Ectodermal cell (in vitro differentiated cells): ENCODE data around the gene HSD17B3.

Source experiments
- H3K27ac ChIP-seq: 2 replicates; pipeline ENCODE4 v1.7.0; 2013; ENCODE audit warnings: mild to moderate bottlenecking, low read depth, low read length; ENCODE audit not compliant: insufficient read depth, poor library complexity, severe bottlenecking
- H3K27me3 ChIP-seq: 2 replicates; pipeline ENCODE4 v1.7.0; 2013; ENCODE audit warnings: mild to moderate bottlenecking, low read length; ENCODE audit not compliant: insufficient read depth, control insufficient read depth, poor library complexity, severe bottlenecking
- H3K36me3 ChIP-seq: one replicate; pipeline ENCODE4 v1.7.0; 2013; ENCODE audit warnings: low read length; ENCODE audit not compliant: control insufficient read depth, insufficient read depth
- H3K4me1 ChIP-seq: one replicate; pipeline ENCODE4 v1.7.0; 2013; ENCODE audit warnings: low read length; ENCODE audit not compliant: control insufficient read depth, insufficient read depth
- H3K4me3 ChIP-seq: 2 replicates; pipeline ENCODE4 v1.7.0; 2013; ENCODE audit warnings: low read depth, low read length, control low read depth; ENCODE audit not compliant: insufficient read depth
- H3K9me3 ChIP-seq: 2 replicates; pipeline ENCODE4 v1.7.0; 2013; ENCODE audit warnings: mild to moderate bottlenecking, low read length, moderate library complexity; ENCODE audit not compliant: control insufficient read depth
- WGBS, 2 experiments: methylation state at CpG; one replicate each; pipeline ENCODE4 v1.1.7; 2013; ENCODE audit warnings: missing lambda C conversion rate in 2 of 2; 5-methylcytosine and 5-hydroxymethylcytosine counted together

The HSD17B3 gene

GRCh38 chr9:96186591-96187011 is 115.4 kb downstream of the HSD17B3 start:
- Histone ChIP-seq H3K4me3 (no peak overlapping the region), H3K36me3 (no peaks in the 10 kb centered on the region), H3K4me1 (peaks cover 8% of the 10 kb centered on the region), H3K9me3 (no peaks in the 10 kb centered on the region), H3K27ac (no peak overlapping the region), H3K27me3 (peaks cover 33% of the 10 kb centered on the region)
- 1 to 2% methylated on average over 18 of the region's 18 CpGs for WGBS, 2 experiments

DNA sequence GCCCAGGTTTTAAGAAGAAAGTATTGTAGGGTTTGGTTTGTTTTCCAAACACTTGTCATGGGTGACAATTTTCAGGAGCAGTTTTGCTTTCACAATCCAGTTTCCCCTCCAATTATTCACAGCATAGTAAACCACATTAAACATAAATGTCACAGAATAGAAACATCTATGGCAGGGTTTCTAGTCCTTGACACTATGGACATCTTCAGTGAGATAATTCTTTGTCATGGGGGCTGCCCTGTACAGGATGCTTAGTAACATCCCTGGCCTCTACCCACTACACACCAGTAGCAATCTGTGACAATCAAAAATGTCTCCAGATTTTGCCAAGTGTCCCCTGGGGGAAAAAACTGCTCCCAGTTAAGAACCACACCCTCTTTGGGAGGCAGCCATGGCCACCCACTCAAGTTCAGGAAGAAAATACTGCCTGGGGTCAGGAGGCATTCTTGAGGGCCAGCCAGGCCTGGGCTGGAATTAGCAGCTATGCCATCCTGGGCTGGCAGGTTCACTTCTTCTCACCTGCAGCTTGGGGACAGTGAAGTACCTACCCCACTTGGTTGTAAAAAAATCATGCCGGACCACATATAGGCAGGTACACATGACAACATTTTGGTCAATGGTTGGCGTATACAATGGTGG is 116.3 kb downstream of the HSD17B3 start:
- H3K9me3 ChIP-seq, result no peaks in the 10 kb centered on the region
- H3K27ac ChIP-seq, result no peak overlapping the region
- H3K4me3 ChIP-seq, result no peak overlapping the region
- WGBS, 2 experiments, result 86 to 97% methylated on average over 2 of the region's 2 CpGs
- peaks cover 8% of the 10 kb centered on the region for H3K4me1 ChIP-seq
- no peaks in the 10 kb centered on the region for H3K36me3 ChIP-seq
- peaks cover 33% of the 10 kb centered on the region for H3K27me3 ChIP-seq
